HG03175 (cell line): ENCODE results near the gene KCNJ14.

ENCODE experiments used
- ATAC-seq: cut with Tn5 transposase; IDR thresholded peaks from one replicate; pipeline ENCODE4 v1.9.1; 2021; ENCODE audit warnings: mild to moderate bottlenecking, moderate library complexity; ENCODE audit not compliant: unreplicated experiment

The KCNJ14 gene

DNA sequence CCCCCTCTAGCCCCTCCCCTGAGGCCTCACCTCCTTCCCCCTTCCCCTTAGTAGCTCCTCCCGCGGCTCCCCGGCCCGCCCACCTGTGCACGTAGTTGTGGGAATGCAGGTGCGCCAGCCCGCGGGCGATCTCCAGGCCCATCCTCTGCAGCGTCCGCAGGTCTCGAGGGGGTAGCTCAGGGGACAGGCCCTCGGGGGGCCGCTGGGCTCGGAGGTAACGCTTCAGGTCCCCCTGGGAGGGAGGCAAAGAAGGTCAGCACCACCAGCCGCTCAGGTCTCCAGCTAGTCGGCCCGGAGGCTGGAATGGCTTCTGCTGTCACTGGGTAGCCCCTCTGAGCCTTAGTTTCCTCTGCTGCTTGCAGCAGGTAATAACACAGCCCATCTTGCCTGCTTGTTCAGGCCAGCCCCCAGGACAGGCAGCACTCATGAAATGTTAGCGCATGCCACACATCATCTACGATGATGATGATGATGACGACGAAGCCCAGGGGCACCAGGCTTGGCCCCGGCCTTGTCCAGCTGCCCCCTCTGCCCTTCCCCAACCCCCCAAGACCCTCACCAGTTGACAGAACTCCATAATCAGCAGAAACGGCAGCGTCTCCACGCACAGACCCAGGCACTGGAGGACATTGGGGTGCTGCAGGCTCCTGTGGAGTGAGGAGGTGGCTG, 47.1 kb downstream of the KCNJ14 start:
- ATAC-seq = no peak

DNA sequence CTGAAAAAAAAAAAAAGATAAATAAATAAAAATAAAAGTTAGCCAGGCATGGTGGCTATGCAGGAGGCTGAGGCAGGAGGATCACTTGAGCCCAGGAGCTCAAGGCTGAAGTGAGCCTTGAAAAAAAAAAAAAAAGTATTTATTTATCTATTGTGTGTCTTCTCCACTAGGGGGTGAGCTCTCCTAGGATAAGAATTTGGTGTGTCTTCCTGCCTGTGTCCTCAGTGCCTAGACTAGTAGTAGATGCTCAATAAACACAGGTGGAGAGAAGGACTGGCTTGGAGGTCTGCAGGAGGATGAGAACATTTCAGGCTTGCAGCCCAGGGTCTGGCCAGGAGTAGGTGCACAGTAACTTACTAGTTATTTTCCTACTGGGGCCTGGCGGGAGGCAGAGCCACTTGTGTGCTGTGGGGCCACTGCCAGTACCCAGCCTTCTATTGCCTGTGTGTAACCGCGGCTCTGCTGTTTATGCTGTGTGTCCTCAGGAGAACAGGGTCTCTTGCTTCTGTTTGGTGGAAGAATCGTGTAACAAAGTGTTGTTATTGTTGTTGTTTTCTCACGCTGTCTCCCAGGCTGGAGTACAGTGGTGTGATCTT, 50.9 kb downstream of the KCNJ14 start:
- ATAC-seq = no peak

DNA sequence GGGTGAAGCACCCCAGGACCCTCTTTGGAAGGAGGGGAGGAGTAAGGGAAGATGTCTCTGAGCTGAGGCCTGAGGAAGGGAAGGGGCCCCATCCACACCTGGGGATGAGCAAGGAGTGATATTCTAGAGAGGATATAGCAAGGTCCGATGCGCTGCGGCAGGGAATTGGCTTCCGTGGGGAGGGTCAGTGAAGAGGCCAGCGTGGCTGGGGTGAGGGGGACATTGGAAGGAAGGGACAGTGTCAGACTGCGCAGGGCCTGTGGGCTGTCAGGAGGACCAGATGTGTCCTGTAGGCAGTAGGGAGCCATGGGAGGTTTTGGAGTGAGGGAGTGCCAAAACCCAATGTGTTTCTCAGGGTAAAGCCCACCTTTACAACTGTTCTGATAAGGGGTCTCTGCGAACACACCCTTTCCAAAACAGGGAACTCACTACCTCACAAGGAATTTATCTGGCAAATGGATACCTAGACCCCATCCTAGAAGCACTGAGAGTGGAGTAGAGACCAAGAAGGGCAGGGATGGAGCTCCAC, 52.6 kb downstream of the KCNJ14 start:
- no peak for ATAC-seq

DNA sequence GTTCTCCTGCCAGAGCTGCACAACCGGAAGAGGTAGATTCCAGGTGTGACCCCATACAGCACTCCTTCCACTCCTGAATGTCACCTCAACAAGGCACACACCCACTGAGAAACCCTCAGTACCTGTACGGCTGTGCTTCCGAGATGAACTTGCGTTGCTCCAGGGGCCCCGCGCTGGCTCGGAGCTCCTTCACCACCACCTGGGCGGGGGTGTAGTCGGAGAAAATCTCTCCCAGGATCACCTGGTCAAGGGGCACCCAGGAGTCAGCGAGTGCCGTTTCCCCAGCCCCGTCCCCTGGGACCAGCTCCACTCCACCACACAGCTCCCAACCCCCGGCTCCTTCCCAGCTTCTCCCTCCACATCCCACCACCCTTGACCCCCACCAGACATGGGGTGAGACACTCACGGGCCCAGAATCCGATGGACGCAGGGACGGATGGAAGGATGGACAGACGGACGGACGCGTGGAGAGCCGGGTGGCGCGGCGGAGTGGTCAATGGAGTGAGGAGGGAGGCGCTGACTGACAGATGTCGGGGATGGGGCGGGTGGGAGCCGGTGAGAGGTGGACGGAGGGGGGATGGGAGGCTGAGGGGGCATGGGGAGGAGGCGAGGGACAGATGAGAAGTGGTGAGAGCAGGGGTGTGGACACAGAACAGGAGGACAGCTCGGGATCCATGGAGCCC, 53.5 kb downstream of the KCNJ14 start:
- no peak for ATAC-seq

DNA sequence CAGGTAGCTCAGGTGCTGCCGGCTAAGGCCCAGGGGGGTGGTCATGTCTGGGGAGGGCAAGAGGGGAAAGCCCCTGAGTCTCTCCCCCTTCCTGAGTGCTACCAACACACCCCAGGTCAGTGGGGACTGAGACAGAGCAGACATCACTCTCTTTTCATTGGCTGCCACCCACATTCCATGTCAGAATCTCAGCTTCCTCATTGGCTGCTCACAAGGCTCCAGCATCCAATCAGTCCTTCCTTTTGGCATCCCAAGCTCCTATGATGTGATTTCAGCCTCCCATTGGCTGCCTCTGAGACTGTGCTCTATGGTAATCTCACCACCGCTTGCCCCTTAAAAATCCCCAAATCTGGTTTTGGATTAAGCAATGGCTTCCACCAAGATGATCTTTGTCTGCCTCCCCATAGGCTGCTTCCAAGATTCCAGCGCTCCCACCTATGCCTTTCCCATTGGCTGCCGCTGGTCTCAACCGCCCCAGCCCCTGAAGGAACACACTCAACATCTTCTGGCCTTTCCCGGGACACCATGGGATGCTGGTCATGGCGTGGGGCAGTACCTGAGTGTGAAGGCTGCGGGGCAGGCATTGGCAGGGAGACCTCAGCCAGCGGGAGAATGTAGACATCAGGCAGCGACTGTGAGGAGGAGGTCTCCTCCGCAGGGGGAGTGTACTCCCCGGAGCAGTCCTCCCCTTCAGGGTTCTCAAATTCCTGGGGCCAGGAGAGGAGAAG, 54.3 kb downstream of the KCNJ14 start:
- ATAC-seq = no peak

DNA sequence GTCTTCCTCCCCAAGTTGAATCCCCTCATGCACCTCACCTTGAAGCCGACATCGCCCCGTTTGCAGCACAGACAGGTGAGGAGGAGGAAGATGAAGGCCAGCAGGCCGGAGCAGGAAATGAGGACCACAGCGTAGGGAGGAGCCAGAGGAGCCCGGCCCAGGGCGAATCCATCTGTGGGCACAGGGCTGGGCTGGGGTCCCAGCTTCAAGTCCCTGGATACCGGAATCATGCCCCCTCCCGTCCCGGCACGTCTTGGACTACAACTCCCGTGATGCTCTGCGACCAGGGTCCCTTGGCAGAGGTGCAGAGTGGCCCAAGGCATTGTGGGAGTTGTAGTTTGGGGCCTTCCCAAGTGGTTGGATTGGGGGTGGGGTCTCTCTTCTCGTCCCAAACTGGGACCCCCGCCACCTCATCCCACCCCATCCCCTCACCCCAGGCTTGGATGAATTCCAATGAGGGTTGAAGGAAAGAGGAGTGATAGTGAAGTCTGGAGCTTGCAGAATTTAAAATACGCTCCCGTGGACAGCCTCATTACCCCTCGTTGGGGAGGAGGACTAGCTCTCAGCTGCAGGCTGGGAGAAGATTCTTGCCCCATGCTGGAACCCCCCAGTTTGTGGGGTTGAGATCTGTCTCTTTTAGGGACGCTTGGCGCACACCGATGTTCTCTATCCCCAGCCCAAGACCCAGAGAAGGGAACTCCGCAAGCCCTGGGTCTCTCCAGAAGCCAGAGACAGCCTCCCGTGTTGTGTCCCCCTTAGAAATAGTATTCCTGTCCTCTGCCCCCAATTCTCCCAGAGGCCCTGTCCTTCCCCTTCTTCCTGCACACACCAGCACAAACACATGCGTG, 55.3 kb downstream of the KCNJ14 start:
- no peak for ATAC-seq

DNA sequence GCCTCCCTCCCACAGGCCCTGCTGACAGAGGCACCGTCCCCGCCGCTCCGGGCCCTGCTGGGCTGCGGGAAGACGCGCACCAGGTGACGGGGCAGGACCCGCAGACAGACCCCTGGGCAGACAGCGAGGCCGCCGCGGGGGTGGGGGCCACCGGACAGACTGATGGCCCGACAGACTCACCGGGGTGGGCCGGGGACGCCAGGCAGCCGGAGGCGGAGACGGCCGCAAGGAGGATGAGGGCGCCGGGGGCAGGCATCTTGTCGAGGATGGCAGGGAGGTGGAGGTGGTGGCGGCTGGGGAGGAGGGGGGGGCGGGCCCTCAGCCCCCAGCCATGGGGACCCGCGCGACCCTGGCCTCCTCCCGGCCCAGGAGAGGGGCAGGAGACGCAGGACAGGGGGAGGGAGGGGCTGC, 56.0 kb downstream of the KCNJ14 start:
- no peak for ATAC-seq

DNA sequence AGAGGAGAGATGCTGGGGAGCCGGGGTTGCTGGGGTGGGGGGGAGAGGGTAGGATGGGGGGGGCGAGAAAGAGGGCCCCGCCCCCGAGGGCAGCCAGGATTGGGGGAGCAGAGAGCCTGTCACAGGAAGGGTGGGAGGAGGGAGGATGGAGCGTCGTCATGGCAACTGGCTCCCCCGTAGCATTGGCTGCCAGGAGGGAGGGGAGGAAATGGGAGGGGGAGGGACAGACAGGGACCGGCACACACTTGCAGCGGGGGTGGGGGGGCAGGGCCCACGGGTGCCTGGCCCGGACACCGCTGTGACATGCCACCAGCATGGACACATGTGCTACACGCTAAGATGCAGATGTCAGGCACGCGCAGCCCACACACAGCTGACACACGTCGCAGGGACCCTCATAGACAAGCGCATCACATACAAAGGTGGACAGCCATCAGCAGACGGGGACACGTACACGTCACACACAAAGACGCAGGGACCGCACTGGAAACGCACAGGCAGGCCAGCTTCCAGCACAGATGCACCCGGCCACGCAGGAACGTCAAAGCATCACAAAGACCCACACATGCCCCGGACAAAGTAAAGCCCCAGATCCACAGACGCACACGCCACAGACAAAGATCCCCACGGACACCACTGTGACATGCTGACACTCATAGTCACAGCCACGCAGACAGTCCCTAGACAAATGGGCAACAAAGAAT, 56.6 kb downstream of the KCNJ14 start, which contains the start of gene LMTK3:
Gene LMTK3, minus strand, starts transcription at position 36 of the 704 bp plus-strand sequence. CDS start 259 bp downstream, outside the sequence.
- ATAC-seq = no peak

DNA sequence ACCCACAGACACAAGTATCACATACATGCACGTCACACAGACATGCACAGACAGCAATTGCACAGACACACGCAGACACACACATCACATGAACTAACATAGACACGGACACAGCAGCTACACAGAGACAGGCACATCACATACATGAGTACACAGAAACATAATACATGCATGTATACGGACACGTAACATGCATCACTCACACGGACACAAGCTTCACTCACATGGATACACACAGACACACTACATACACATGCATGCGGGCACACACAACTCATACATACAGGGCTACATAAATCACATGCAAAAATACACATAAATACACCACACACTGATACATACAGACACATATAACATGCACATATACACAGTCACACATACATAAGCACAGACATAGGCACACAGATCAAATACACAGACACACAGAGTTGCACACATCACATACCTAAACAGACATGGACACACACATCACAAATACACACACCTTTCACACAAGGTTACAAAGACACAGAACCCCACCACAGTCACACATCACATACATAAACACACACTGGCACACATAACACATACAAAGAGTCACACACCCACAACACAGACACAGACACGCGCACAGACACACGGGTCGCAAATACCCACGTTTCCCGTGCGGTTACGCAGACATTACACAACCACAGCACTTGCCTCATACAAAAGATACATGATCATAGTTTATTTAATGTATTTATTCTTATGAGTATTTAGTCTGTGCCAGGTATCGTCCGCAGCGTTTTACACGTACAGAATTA, 57.3 kb downstream of the KCNJ14 start:
- ATAC-seq = no peak

DNA sequence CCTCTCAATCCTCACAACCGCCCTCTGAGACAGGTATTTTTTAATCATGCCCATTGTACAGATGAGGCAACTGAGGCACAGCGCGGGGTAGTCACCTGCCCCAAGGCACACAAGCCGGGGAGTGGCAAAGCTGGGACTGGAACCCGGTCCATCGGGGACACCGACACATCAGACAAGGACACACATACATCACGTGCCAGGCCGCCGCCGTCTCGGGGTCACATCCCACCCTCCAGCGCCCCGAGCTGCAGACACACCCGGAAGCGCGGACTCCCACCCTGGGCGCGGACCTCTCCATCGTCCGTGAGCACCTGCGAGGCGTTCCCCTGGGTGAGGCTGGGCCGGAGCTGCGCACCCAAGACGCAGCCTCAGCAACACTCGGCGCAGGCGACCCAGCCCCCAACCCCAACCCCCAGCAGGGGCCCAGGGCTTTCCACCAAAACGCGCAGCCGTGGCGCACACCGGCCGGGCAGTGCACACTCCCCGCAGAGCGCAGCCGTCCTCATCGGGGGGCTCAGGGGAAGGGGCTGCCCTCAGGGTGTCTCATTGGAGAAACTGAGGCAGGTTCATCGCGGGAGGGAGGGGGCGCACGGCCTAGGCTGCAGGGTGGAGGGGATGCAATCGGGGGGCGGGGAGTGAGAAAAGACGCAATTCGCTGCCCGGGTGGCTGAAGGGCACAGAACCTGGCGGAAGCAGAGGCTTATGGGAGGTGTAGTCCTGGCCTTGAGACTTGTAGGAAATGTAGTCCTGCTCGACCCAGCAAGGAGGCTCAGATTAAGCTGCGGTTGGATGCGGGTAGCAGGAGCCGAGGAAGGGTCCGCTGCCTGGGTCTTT, 58.1 kb downstream of the KCNJ14 start:
- no peak for ATAC-seq

DNA sequence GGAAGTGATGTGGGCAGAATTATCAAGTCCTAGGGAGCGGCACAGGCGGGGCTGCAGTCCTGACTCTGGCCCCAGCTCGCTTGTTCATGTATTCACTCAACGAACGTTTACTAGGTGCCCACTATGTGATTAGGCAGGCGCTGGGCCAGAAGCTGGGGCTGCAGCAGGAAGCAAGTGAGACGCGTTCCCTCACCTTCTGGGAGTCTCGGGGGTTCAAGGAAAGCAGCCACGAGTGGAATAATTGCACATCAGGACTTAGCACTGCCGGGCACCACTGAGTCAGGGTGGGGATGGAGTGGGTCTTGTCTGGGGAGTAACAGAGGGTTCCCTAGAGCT, 58.7 kb downstream of the KCNJ14 start:
- ATAC-seq = no peak

DNA sequence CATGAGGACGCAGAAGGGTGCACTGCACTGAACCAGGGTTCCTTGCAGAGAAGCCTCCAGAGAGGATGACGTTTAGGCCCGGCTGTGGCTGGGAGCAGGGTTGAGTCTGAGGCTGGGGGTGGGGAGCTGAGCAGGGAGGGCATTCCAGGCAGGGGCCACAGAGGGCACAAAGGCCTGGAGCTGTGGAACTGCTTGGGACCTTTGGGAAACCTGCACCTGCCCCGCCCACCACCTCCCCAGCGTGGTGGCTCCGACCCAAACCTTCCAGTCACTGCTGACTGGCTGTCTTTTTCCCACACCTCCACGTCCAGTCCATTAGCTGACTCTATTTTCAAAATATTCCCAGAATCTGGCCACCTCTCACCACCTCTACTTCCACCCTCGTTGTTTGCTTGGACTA, 61.2 kb downstream of the KCNJ14 start:
- no peak for ATAC-seq
